ENCODE results near the gene PRKG1. TPM values are rescaled to one million over a fixed set of nuclear protein-coding genes. Genes with fewer than 3 reads are reported as not detected.

PRKG1 gene
- total and polyA plus RNA-seq, 2 of the 8 experiments (the other 6 are each of a cell fraction or from before 2014, with no cell fraction given) = 4.2 to 15.2 TPM

GRCh38 chr10:51124852-51125251 lies 50.6 kb downstream of the PRKG1 start:
- Histone ChIP-seq H4K5ac (ENCODE audit: insufficient read length, low read depth, low read length) (no peak overlapping the region), H3K36me3 (ENCODE audit: control insufficient read depth in 2 of 4, insufficient read depth in 4 of 4, low read length in 3 of 4) (no peaks in the 10 kb centered on the region), H2BK120ac (replicated peaks; ENCODE audit: low read depth, low read length) (no peak overlapping the region), H3K27me3 (replicated peaks in 1 of 4; ENCODE audit: control insufficient read depth in 3 of 4, extremely low read depth in 1 of 4, insufficient read depth in 3 of 4, low read length in 3 of 4) (no peaks in the 10 kb centered on the region), H3K27ac (ENCODE audit: low read depth, low read length) (no peak overlapping the region), H2AFZ (ENCODE audit: low read length) (no peak overlapping the region), H3K4me2 (ENCODE audit: insufficient read depth in 1 of 2, low read depth in 2 of 2, low read length in 2 of 2) (no peak overlapping the region), H4K20me1 (replicated peaks in 1 of 2; ENCODE audit: control insufficient read depth in 1 of 2, insufficient read depth in 2 of 2, low read length in 2 of 2) (no peaks in the 10 kb centered on the region), H2BK5ac (ENCODE audit: low read depth, low read length) (no peak overlapping the region), H3K14ac (ENCODE audit: insufficient read length) (no peak overlapping the region), H3K4ac (replicated peaks; ENCODE audit: insufficient read length, low read depth, low read length) (no peak overlapping the region), H3K9me3 (ENCODE audit: insufficient read depth in 2 of 2, low read depth in 1 of 2, low read length in 1 of 2) (no peaks in the 10 kb centered on the region), H2BK12ac (ENCODE audit: low read depth, low read length) (no peak overlapping the region), H2BK20ac (ENCODE audit: low read length) (no peak overlapping the region), H2BK15ac (ENCODE audit: low read length) (no peak overlapping the region), H4K91ac (replicated peaks; ENCODE audit: insufficient read length, low read length) (no peak overlapping the region), H3K9ac (replicated peaks in 1 of 4; ENCODE audit: extremely low read depth in 1 of 4, low read depth in 3 of 4, low read length in 3 of 4) (no peak overlapping the region), H3K79me2 (ENCODE audit: control insufficient read depth in 1 of 2, insufficient read depth in 2 of 2, low read length in 2 of 2) (no peaks in the 10 kb centered on the region), H3K4me3 (ENCODE audit: extremely low read depth in 1 of 4, insufficient read depth in 2 of 4, low read depth in 3 of 4, low read length in 4 of 4) (no peak overlapping the region), H3K79me1 (ENCODE audit: low read depth, low read length) (no peaks in the 10 kb centered on the region), H4K8ac (ENCODE audit: extremely low read depth, insufficient read depth, low read length) (no peak overlapping the region), H3K23ac (ENCODE audit: insufficient read length) (no peak overlapping the region), H3K4me1 (replicated peaks in 1 of 4; ENCODE audit: control insufficient read depth in 3 of 4, insufficient read depth in 4 of 4, low read length in 3 of 4) (no peaks in the 10 kb centered on the region), H3K56ac (replicated peaks; ENCODE audit: insufficient read length, low read depth, low read length) (no peak overlapping the region), H2AK5ac (ENCODE audit: low read depth, low read length) (no peak overlapping the region), H3K23me2 (ENCODE audit: low read depth, low read length) (no peaks in the 10 kb centered on the region), H3K18ac (ENCODE audit: extremely low read depth, low read length) (no peak overlapping the region)
- WGBS, 2 experiments (ENCODE audit: extremely low coverage in 1 of 2, insufficient coverage in 1 of 2, insufficient read length in 1 of 2, insufficient replicate concordance in 2 of 2, low coverage in 1 of 2, low lambda C conversion rate in 2 of 2, missing lambda C conversion rate in 1 of 2) = 100% methylated on average over 1 of the region's 1 CpG; no CpG with 5 or more reads in 1 of the 2 experiments
- POLR2A ChIA-PET (ENCODE audit: partially characterized antibody) = no interaction called here
- DNase-seq (ENCODE audit: low read depth in 1 of 2, low spot score in 2 of 2) = no peak
- FAIRE-seq = no peak
- TF ChIP-seq CREB1 (IDR thresholded peaks at IDR 0.05) = no peak
- TF ChIP-seq TCF12 (IDR thresholded peaks at IDR 0.05; ENCODE audit: low read depth, low read length) = no peak
- TF ChIP-seq PHF8 (conservative IDR thresholded peaks at IDR 0.05; ENCODE audit: low read depth, low read length) = no peak
- no peak for TF ChIP-seq E2F6 (IDR thresholded peaks at IDR 0.05)
- TF ChIP-seq ATF2 (IDR thresholded peaks at IDR 0.05; ENCODE audit: low read length) = no peak
- TF ChIP-seq BCL11A (IDR thresholded peaks at IDR 0.05; ENCODE audit: low read depth in 2 of 2, low read length in 2 of 2) = no peak
- CTCF ChIA-PET (ENCODE audit: partially characterized antibody) = no interaction called here

All from H1 (cell line).